Parathyroid adenoma (tissue), 2 donors: ENCODE results near the gene NUDT1.
A peak's percentile ranks its signal among the peaks of the same experiment; 100 is the strongest.

Source experiments
- H2AFZ ChIP-seq: fragments of 300-600 bp; sonication (generic); one replicate; pipeline ENCODE4 v1.7.0; 2017; ENCODE audit warnings: antibody characterized with exemption, mild to moderate bottlenecking
- H3K27ac ChIP-seq: fragments of 300-600 bp; sonication (generic); one replicate; pipeline ENCODE4 v1.7.0; 2017
- H3K27me3 ChIP-seq: fragments of 300-600 bp; sonication (generic); one replicate; pipeline ENCODE4 v1.7.0; 2017; ENCODE audit warnings: low read length; ENCODE audit not compliant: control insufficient read depth, insufficient read depth
- H3K36me3 ChIP-seq: fragments of 300-600 bp; sonication (generic); one replicate; pipeline ENCODE4 v1.7.0; 2017; ENCODE audit warnings: low read length; ENCODE audit not compliant: control insufficient read depth, insufficient read depth
- H3K4me1 ChIP-seq: fragments of 300-600 bp; sonication (generic); one replicate; pipeline ENCODE4 v1.7.0; 2017; ENCODE audit warnings: control low read depth
- H3K4me2 ChIP-seq: fragments of 300-600 bp; sonication (generic); one replicate; pipeline ENCODE4 v1.7.0; 2017; ENCODE audit warnings: low read length
- H3K4me3 ChIP-seq: fragments of 300-600 bp; sonication (generic); one replicate; pipeline ENCODE4 v1.7.0; 2017; ENCODE audit warnings: low read depth, low read length
- H3K79me2 ChIP-seq: fragments of 300-600 bp; sonication (generic); one replicate; pipeline ENCODE4 v1.7.0; 2017; ENCODE audit warnings: control low read depth
- H3K9ac ChIP-seq: fragments of 300-600 bp; sonication (generic); one replicate; pipeline ENCODE4 v1.7.0; 2017; ENCODE audit warnings: mild to moderate bottlenecking
- H3K9me3 ChIP-seq: fragments of 300-600 bp; sonication (generic); one replicate; pipeline ENCODE4 v1.7.0; 2017; ENCODE audit warnings: low read length; ENCODE audit not compliant: control insufficient read depth
- CTCF ChIP-seq: fragments of 300-600 bp; sonication (generic); IDR thresholded peaks from one replicate; pipeline ENCODE4 v1.7.0; 2017; ENCODE audit warnings: antibody characterized with exemption, mild to moderate bottlenecking
- donor health status: primary hyperparathyroidism.

NUDT1 gene

GRCh38 chr7:2242541-2243429 is 759 bp downstream of the NUDT1 start:
- H3K27me3 ChIP-seq, result no peaks in the 10 kb centered on the region
- H3K79me2 ChIP-seq, result peaks cover 6% of the 10 kb centered on the region
- H2AFZ ChIP-seq, result peak overlapping the region; percentile 98
- H3K4me3 ChIP-seq, result peak overlapping the region; percentile 86
- H3K9ac ChIP-seq, result no peak overlapping the region
- no peaks in the 10 kb centered on the region for H3K36me3 ChIP-seq
- no peak for TF ChIP-seq CTCF
- H3K4me1 ChIP-seq, result peaks cover 4% of the 10 kb centered on the region
- peak overlapping the region; percentile 91 for H3K4me2 ChIP-seq
- no peak overlapping the region for H3K27ac ChIP-seq
- H3K9me3 ChIP-seq, result no peaks in the 10 kb centered on the region

- Histone ChIP-seq H3K9me3 (no peaks in the 10 kb centered on the region), H2AFZ (no peak overlapping the region), H3K79me2 (peaks cover 6% of the 10 kb centered on the region), H3K4me3 (no peak overlapping the region), H3K27ac (no peak overlapping the region), H3K36me3 (no peaks in the 10 kb centered on the region), H3K9ac (no peak overlapping the region), H3K4me2 (no peak overlapping the region), H3K4me1 (peaks cover 4% of the 10 kb centered on the region), H3K27me3 (no peaks in the 10 kb centered on the region)
- no peak for TF ChIP-seq CTCF
Measured at GRCh38 chr7:2243458-2243857, 1.4 kb downstream of the NUDT1 start.

GRCh38 chr7:2244404-2244995 is 2.5 kb downstream of the NUDT1 start:
- Histone ChIP-seq H2AFZ (no peak overlapping the region), H3K27me3 (no peaks in the 10 kb centered on the region), H3K9ac (no peak overlapping the region), H3K4me2 (no peak overlapping the region), H3K79me2 (peaks cover 6% of the 10 kb centered on the region), H3K36me3 (no peaks in the 10 kb centered on the region), H3K27ac (no peak overlapping the region), H3K4me1 (peaks cover 4% of the 10 kb centered on the region), H3K4me3 (no peak overlapping the region), H3K9me3 (no peaks in the 10 kb centered on the region)
- TF ChIP-seq CTCF, result no peak

GRCh38 chr7:2245883-2246675 is 4.1 kb downstream of the NUDT1 start:
- Histone ChIP-seq H3K4me2 (no peak overlapping the region), H3K4me3 (no peak overlapping the region), H3K27me3 (no peaks in the 10 kb centered on the region), H3K9ac (no peak overlapping the region), H3K79me2 (peaks cover 3% of the 10 kb centered on the region), H3K9me3 (no peaks in the 10 kb centered on the region), H3K4me1 (peaks cover 4% of the 10 kb centered on the region), H2AFZ (no peak overlapping the region), H3K27ac (no peak overlapping the region), H3K36me3 (no peaks in the 10 kb centered on the region)
- TF ChIP-seq CTCF, result no peak
